Caco-2 (cell line): Measurements from ENCODE around the gene TCEAL4. TPM values are rescaled to one million over a fixed set of nuclear protein-coding genes. Genes with fewer than 3 reads are reported as not detected.

Experiments used
- BruUV-seq: library from RNA; stranded (reverse); fragments of 400-500 nt; replicated peaks from 2 replicates; lab custom pipeline; 2021; lab: Mats Ljungman, UMichigan
- CTCF ChIA-PET: fragments of 300-600 bp; sonication (Branson Sonifier 250); formaldehyde crosslinking; loops from one replicate; lab custom pipeline; 2022; ENCODE audit warnings: antibody characterized with exemption; lab: Charles Lee
- POLR2A ChIA-PET: fragments of 300-600 bp; sonication (Branson Sonifier 250); formaldehyde crosslinking; loops from one replicate; lab custom pipeline; 2022; ENCODE audit warnings: antibody characterized with exemption; lab: Charles Lee
- DNase-seq, 2 experiments: peaks; one replicate each; pipeline versions ENCODE4 v3.0.0 to v3.0.0-alpha.2; 2020 to 2022
- H3K27me3 ChIP-seq: replicated peaks from 2 replicates; pipeline ENCODE4 v1.6.0; 2011; ENCODE audit warnings: low read length; ENCODE audit not compliant: control insufficient read depth, insufficient read depth
- H3K36me3 ChIP-seq: 2 replicates; pipeline ENCODE4 v1.5.1; 2011; ENCODE audit warnings: low read length; ENCODE audit not compliant: control insufficient read depth, insufficient read depth
- H3K4me1 ChIP-seq: fragments of 250-450 bp; sonication (Bioruptor Pico); 2 replicates; pipeline ENCODE4 v1.5.1; 2020; ENCODE audit warnings: mild to moderate bottlenecking
- H3K4me3 ChIP-seq: 2 replicates; pipeline ENCODE4 v1.5.1; 2011; ENCODE audit warnings: low read depth, mild to moderate bottlenecking, control low read depth, low read length
- H3K9me3 ChIP-seq: fragments of 250-450 bp; sonication (Bioruptor Pico); 2 replicates; pipeline ENCODE4 v1.5.1; 2020; ENCODE audit warnings: mild to moderate bottlenecking, moderate library complexity
- H3K27ac Mint-ChIP-seq: one replicate; pipeline ENCODE4 v1.8.0; 2022; ENCODE audit warnings: mixed read lengths; ENCODE audit not compliant: unreplicated experiment
- H3K27me3 Mint-ChIP-seq: one replicate; pipeline ENCODE4 v1.8.0; 2022; ENCODE audit warnings: mixed read lengths; ENCODE audit not compliant: insufficient read depth, unreplicated experiment
- H3K36me3 Mint-ChIP-seq: one replicate; pipeline ENCODE4 v1.8.0; 2022; ENCODE audit warnings: mild to moderate bottlenecking, mixed read lengths; ENCODE audit not compliant: insufficient read depth, unreplicated experiment
- H3K4me1 Mint-ChIP-seq: one replicate; pipeline ENCODE4 v1.8.0; 2022; ENCODE audit warnings: low read depth, mixed read lengths; ENCODE audit not compliant: unreplicated experiment
- H3K4me3 Mint-ChIP-seq: one replicate; pipeline ENCODE4 v1.8.0; 2022; ENCODE audit warnings: mild to moderate bottlenecking, moderate library complexity, mixed read lengths; ENCODE audit not compliant: unreplicated experiment
- H3K9me3 Mint-ChIP-seq: one replicate; pipeline ENCODE4 v1.8.0; 2022; ENCODE audit warnings: mixed read lengths; ENCODE audit not compliant: unreplicated experiment
- intact Hi-C: fragments of 100-400 bp; cut with micrococcal nuclease; formaldehyde crosslinking; loops from one replicate; pipeline ENCODE4 v1.10.0; 2022; ENCODE audit not compliant: unreplicated experiment
- total RNA-seq: library from RNA; stranded (reverse); gene quantifications from 2 replicates; pipeline ENCODE4 v1.2.3, GENCODE V29; 2022
- TF ChIP-seq, protein P1 (sequence below), 2 experiments: fragments of 200-600 bp in 1 of 2; IDR thresholded peaks; 1 replicate in 1 of 2; 2 replicates in 1 of 2; pipeline versions ENCODE4 v1.5.1 to v1.8.0; 2011 to 2022; ENCODE audit warnings: antibody characterized with exemption in 1 of 2, control low read depth in 1 of 2, inconsistent platforms in 1 of 2, low read depth in 1 of 2, low read length in 1 of 2, mild to moderate bottlenecking in 1 of 2, moderate library complexity in 1 of 2; ENCODE audit not compliant: insufficient read depth in 1 of 2, severe bottlenecking in 1 of 2, unreplicated experiment in 1 of 2

TCEAL4 gene
- total RNA-seq, 1 experiment from 2014 or later, result 42.3 TPM

DNA sequence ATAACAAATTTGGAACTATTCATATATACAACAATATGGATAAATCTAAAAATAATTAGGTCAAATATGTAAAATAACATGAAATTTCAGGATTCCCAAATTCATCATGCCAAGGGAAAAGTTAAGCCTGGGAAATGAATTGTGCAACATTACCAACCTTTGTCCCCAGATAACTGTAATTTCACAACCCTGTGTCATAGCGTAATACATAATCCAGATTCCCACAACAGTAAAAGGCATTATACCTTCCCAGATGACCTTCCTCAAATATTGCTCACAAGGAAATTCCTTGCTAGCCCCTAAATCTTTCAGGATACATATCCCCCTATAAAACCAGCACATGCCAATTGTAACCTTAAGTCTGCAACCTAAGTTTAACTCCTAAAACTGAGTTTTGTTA, 33.1 kb upstream of the TCEAL4 start:
- Histone ChIP-seq H3K36me3 (no peaks in the 10 kb centered on the region), H3K4me1 (peaks cover 16% of the 10 kb centered on the region), H3K27me3 (no peaks in the 10 kb centered on the region), H3K9me3 (no peaks in the 10 kb centered on the region), H3K4me3 (no peak overlapping the region)
- BruUV-seq, result no TSS peak
- peak in 1 of 2 experiments; percentile 14 for DNase-seq
- CTCF ChIA-PET, result no interaction called here
- Mint-ChIP-seq H3K4me3 (peak overlapping the region; percentile 29), H3K9me3 (no peaks in the 10 kb centered on the region), H3K27ac (no peak overlapping the region), H3K36me3 (no peaks in the 10 kb centered on the region), H3K4me1 (peaks cover 9% of the 10 kb centered on the region), H3K27me3 (no peaks in the 10 kb centered on the region)
- POLR2A ChIA-PET, result interaction anchor here (0.6 kb wide), 1 partner anchor 77 kb away, joined by 3 read pairs; no protein-coding TSS in a partner anchor
- intact Hi-C loops, result no loop called here
- TF ChIP-seq, protein P1, sequence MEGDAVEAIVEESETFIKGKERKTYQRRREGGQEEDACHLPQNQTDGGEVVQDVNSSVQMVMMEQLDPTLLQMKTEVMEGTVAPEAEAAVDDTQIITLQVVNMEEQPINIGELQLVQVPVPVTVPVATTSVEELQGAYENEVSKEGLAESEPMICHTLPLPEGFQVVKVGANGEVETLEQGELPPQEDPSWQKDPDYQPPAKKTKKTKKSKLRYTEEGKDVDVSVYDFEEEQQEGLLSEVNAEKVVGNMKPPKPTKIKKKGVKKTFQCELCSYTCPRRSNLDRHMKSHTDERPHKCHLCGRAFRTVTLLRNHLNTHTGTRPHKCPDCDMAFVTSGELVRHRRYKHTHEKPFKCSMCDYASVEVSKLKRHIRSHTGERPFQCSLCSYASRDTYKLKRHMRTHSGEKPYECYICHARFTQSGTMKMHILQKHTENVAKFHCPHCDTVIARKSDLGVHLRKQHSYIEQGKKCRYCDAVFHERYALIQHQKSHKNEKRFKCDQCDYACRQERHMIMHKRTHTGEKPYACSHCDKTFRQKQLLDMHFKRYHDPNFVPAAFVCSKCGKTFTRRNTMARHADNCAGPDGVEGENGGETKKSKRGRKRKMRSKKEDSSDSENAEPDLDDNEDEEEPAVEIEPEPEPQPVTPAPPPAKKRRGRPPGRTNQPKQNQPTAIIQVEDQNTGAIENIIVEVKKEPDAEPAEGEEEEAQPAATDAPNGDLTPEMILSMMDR (IDR thresholded peaks at IDR 0.05; ENCODE audit: insufficient read depth in 1 of 2, low read depth in 1 of 2, low read length in 1 of 2, severe bottlenecking in 1 of 2, unreplicated experiment in 1 of 2), result no peak

DNA sequence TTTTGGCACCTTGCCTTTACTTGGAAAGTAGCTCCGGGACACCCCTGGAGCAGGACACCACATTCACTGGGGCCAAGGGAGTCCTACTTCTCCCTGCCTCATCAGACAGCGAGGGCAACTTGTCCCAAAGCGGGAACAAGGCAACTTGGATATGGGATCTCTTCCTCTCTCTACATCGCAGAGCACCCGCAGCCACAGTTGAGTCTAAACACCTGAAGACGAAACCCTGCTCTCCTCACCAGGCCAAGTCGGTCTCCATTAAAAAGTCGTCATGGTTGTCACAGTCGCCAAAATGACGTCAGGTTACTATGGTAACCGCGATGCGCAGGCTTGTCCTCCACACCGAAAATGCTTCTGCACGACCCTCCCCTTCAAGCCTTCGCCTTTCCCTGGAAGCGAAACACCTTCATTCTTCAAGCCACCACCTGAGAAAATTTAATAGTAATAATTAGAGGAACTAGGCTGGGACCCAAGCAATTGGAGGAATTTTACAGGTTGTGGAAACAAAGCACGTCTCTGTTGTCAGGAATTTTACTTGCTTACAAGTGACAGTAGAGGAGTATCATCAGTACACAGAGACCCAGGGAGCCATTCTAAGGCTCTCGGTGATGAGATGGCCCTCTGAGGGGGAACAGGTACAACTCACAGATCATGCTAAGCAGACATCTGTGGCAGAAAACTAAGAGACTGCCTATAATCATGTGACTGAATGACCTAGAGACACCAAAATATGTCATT, 30.5 kb upstream of the TCEAL4 start:
- Mint-ChIP-seq H3K27ac (no peak overlapping the region), H3K4me3 (no peak overlapping the region), H3K36me3 (no peaks in the 10 kb centered on the region), H3K27me3 (no peaks in the 10 kb centered on the region), H3K9me3 (no peaks in the 10 kb centered on the region), H3K4me1 (peaks cover 9% of the 10 kb centered on the region)
- H3K27me3 ChIP-seq, result no peaks in the 10 kb centered on the region
- no peak for DNase-seq
- TF ChIP-seq, protein P1 (IDR thresholded peaks at IDR 0.05; ENCODE audit: insufficient read depth in 1 of 2, low read depth in 1 of 2, low read length in 1 of 2, severe bottlenecking in 1 of 2, unreplicated experiment in 1 of 2), result no peak
- no peaks in the 10 kb centered on the region for H3K36me3 ChIP-seq
- POLR2A ChIA-PET, result no interaction called here
- H3K4me3 ChIP-seq, result no peak overlapping the region
- BruUV-seq, result no TSS peak
- peaks cover 16% of the 10 kb centered on the region for H3K4me1 ChIP-seq
- no peaks in the 10 kb centered on the region for H3K9me3 ChIP-seq
- intact Hi-C loops, result no loop called here
- CTCF ChIA-PET, result no interaction called here

DNA sequence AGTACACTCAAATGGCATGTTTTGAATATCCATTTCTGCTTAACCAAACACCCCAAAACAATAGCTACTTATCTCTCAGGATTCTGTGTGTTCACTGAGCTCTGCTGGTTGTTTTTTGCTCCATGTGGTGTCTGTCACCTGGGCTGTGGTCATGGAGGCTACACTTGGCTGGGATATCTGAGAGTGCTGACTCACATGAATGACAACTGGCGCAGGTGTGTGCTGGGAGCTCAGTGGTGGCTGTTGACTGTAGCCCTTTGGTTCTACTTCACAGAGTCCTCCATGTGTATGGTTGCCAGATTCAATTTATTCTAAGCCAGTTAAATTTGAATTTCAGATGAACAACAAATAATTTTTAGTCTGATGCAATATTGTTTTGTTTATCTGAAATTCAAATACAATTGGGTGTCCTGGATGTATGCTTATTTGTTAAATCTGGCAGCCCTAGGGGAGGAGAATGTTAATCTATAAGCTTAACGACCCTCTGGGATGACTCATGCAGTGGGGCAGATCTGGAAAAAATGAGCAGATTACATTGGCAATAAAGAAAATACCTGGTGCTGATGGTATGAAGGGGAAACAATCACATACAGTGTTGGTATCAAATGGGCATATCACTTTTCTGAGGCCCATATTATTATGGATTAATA, 28.2 kb upstream of the TCEAL4 start:
- intact Hi-C loops, result no loop called here
- no peaks in the 10 kb centered on the region for H3K36me3 Mint-ChIP-seq
- Histone ChIP-seq H3K4me3 (no peak overlapping the region), H3K9me3 (no peaks in the 10 kb centered on the region), H3K4me1 (peaks cover 8% of the 10 kb centered on the region), H3K27me3 (no peaks in the 10 kb centered on the region), H3K36me3 (no peaks in the 10 kb centered on the region)
- CTCF ChIA-PET, result no interaction called here
- DNase-seq, result no peak
- H3K27ac Mint-ChIP-seq, result no peak overlapping the region
- no peaks in the 10 kb centered on the region for H3K9me3 Mint-ChIP-seq
- no peak overlapping the region for H3K4me3 Mint-ChIP-seq
- no TSS peak for BruUV-seq
- peaks cover 9% of the 10 kb centered on the region for H3K4me1 Mint-ChIP-seq
- POLR2A ChIA-PET, result interaction anchor here (0.6 kb wide), 1 partner anchor 72 kb away, joined by 9 read pairs; the partner anchor contains the start of gene TCEAL1
- H3K27me3 Mint-ChIP-seq, result no peaks in the 10 kb centered on the region
- TF ChIP-seq, protein P1 (IDR thresholded peaks at IDR 0.05; ENCODE audit: insufficient read depth in 1 of 2, low read depth in 1 of 2, low read length in 1 of 2, severe bottlenecking in 1 of 2, unreplicated experiment in 1 of 2), result no peak
